HepG2 (cell line): ENCODE measurements around the gene SP3. TPM values are rescaled to one million over a fixed set of nuclear protein-coding genes. Genes with fewer than 3 reads are reported as not detected.

ENCODE experiments used
- CENPT ChIP-seq: sonication (generic); formaldehyde crosslinking; IDR thresholded peaks from 2 replicates; pipeline ENCODE4 v1.8.0; 2022; ENCODE audit warnings: low read depth, mild to moderate bottlenecking, moderate library complexity, missing genetic modification reagents
- FOXM1 ChIP-seq: sonication (generic); formaldehyde crosslinking; IDR thresholded peaks from 2 replicates; pipeline ENCODE4 v1.5.0; 2020; ENCODE audit warnings: missing genetic modification reagents
- KLF16 ChIP-seq, 2 experiments: sonication (generic) in 1 of 2; formaldehyde crosslinking in 1 of 2; IDR thresholded peaks; 2 replicates each; pipeline versions ENCODE4 v1.6.1 to v1.8.0; 2016 to 2023; ENCODE audit warnings: missing genetic modification reagents in 2 of 2, missing compliant biosample characterization in 1 of 2
- NR2F6 ChIP-seq, 2 experiments: IDR thresholded peaks; 2 replicates each; pipeline ENCODE4 v1.6.1; 2016; ENCODE audit warnings: antibody characterized with exemption in 1 of 2, mild to moderate bottlenecking in 1 of 2
- ZFP36L1 ChIP-seq: sonication (generic); formaldehyde crosslinking; IDR thresholded peaks from 2 replicates; pipeline ENCODE4 v1.8.0; 2022; ENCODE audit warnings: mild to moderate bottlenecking, missing genetic modification reagents, moderate library complexity
- ZFP41 ChIP-seq: sonication (generic); formaldehyde crosslinking; IDR thresholded peaks from 2 replicates; pipeline ENCODE4 v1.4.0; 2020; ENCODE audit warnings: mild to moderate bottlenecking, missing genetic modification reagents, borderline replicate concordance
- ZNF317 ChIP-seq: sonication (generic); formaldehyde crosslinking; IDR thresholded peaks from 2 replicates; pipeline ENCODE4 v1.5.0; 2020; ENCODE audit warnings: mild to moderate bottlenecking, missing genetic modification reagents
- ZNF713 ChIP-seq: sonication (generic); formaldehyde crosslinking; IDR thresholded peaks from 2 replicates; pipeline ENCODE4 v1.4.0; 2020; ENCODE audit warnings: mild to moderate bottlenecking, missing genetic modification reagents
- ZNF724P ChIP-seq: sonication (generic); formaldehyde crosslinking; IDR thresholded peaks from 2 replicates; pipeline ENCODE4 v1.8.0; 2022; ENCODE audit warnings: missing genetic modification reagents, borderline replicate concordance
- polyA plus RNA-seq, 8 experiments: library from polyadenylated mRNA; depleted of rRNA in 3 of 8; stranded (reverse) in 7 of 8; unstranded in 1 of 8; fragments of >200 nt; fragmentation: Illumina TruSeq in 4 of 8; extraction: Trizol in 4 of 8; gene quantifications; 2 replicates each; pipeline versions ENCODE4 v1.2.1 to v1.2.3, GENCODE V29; 2011 to 2016; ENCODE audit warnings: low read depth in 4 of 8, missing spikeins in 1 of 8, mixed read lengths in 1 of 8; ENCODE audit not compliant: insufficient read depth in 1 of 8
- total RNA-seq, 5 experiments: library from RNA; depleted of rRNA; stranded (reverse); fragments of >200 nt; fragmentation: Illumina TruSeq; extraction: Trizol; gene quantifications; 2 replicates each; pipeline ENCODE4 v1.2.3, GENCODE V29; 2016; ENCODE audit warnings: low read depth in 1 of 5
- TF ChIP-seq, protein P1 (sequence below): sonication (generic); formaldehyde crosslinking; conservative IDR thresholded peaks from 2 replicates; pipeline ENCODE4 v1.4.0; 2020; ENCODE audit warnings: mild to moderate bottlenecking, missing genetic modification reagents, moderate library complexity
- TF ChIP-seq, protein P2 (sequence below): IDR thresholded peaks from 2 replicates; pipeline ENCODE4 v1.4.0; 2020; ENCODE audit warnings: mild to moderate bottlenecking, missing genetic modification reagents
- TF ChIP-seq, protein P3 (sequence below): sonication (generic); formaldehyde crosslinking; IDR thresholded peaks from 2 replicates; pipeline ENCODE4 v1.4.0; 2020; ENCODE audit warnings: missing genetic modification reagents, borderline replicate concordance
- TF ChIP-seq, protein P4 (sequence below), 2 experiments: sonication (generic) in 1 of 2; formaldehyde crosslinking in 1 of 2; IDR thresholded peaks; 2 replicates each; pipeline versions ENCODE4 v1.4.0 to v1.6.1; 2016 to 2020; ENCODE audit warnings: borderline replicate concordance in 1 of 2, low read depth in 1 of 2, mild to moderate bottlenecking in 1 of 2, missing genetic modification reagents in 1 of 2

The SP3 gene
- total and polyA plus RNA-seq, 2 of the 13 experiments (the other 11 are each of a cell fraction or from before 2014, with no cell fraction given), result 57.3 to 132 TPM

DNA sequence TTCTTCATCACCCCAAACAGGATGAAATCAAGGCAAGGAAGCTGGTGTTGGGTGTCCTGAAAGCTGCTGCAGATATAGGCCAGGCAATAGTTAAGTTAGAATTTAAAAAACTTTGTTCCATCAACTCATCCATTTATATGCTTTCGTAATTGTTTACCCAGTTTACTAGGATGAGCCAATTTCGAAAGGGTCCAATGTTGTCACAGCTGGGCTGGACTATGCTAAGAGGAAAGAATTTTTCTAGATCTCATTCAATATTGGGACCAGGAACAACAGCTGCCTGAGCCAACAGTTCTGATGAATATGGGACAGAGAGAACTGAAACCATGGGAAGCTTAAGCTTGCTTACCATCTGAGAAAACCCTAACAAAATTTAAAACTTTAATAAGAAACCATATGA lies 21.6 kb upstream of the SP3 start (continued):
- TF ChIP-seq, protein P1, sequence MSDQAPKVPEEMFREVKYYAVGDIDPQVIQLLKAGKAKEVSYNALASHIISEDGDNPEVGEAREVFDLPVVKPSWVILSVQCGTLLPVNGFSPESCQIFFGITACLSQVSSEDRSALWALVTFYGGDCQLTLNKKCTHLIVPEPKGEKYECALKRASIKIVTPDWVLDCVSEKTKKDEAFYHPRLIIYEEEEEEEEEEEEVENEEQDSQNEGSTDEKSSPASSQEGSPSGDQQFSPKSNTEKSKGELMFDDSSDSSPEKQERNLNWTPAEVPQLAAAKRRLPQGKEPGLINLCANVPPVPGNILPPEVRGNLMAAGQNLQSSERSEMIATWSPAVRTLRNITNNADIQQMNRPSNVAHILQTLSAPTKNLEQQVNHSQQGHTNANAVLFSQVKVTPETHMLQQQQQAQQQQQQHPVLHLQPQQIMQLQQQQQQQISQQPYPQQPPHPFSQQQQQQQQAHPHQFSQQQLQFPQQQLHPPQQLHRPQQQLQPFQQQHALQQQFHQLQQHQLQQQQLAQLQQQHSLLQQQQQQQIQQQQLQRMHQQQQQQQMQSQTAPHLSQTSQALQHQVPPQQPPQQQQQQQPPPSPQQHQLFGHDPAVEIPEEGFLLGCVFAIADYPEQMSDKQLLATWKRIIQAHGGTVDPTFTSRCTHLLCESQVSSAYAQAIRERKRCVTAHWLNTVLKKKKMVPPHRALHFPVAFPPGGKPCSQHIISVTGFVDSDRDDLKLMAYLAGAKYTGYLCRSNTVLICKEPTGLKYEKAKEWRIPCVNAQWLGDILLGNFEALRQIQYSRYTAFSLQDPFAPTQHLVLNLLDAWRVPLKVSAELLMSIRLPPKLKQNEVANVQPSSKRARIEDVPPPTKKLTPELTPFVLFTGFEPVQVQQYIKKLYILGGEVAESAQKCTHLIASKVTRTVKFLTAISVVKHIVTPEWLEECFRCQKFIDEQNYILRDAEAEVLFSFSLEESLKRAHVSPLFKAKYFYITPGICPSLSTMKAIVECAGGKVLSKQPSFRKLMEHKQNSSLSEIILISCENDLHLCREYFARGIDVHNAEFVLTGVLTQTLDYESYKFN (CRISPR knock-in tag), result no peak
- TF ChIP-seq, protein P2, sequence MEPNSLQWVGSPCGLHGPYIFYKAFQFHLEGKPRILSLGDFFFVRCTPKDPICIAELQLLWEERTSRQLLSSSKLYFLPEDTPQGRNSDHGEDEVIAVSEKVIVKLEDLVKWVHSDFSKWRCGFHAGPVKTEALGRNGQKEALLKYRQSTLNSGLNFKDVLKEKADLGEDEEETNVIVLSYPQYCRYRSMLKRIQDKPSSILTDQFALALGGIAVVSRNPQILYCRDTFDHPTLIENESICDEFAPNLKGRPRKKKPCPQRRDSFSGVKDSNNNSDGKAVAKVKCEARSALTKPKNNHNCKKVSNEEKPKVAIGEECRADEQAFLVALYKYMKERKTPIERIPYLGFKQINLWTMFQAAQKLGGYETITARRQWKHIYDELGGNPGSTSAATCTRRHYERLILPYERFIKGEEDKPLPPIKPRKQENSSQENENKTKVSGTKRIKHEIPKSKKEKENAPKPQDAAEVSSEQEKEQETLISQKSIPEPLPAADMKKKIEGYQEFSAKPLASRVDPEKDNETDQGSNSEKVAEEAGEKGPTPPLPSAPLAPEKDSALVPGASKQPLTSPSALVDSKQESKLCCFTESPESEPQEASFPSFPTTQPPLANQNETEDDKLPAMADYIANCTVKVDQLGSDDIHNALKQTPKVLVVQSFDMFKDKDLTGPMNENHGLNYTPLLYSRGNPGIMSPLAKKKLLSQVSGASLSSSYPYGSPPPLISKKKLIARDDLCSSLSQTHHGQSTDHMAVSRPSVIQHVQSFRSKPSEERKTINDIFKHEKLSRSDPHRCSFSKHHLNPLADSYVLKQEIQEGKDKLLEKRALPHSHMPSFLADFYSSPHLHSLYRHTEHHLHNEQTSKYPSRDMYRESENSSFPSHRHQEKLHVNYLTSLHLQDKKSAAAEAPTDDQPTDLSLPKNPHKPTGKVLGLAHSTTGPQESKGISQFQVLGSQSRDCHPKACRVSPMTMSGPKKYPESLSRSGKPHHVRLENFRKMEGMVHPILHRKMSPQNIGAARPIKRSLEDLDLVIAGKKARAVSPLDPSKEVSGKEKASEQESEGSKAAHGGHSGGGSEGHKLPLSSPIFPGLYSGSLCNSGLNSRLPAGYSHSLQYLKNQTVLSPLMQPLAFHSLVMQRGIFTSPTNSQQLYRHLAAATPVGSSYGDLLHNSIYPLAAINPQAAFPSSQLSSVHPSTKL, result peak; percentile 69
- TF ChIP-seq ZNF713 (CRISPR knock-in tag), result no peak
- TF ChIP-seq, protein P3, sequence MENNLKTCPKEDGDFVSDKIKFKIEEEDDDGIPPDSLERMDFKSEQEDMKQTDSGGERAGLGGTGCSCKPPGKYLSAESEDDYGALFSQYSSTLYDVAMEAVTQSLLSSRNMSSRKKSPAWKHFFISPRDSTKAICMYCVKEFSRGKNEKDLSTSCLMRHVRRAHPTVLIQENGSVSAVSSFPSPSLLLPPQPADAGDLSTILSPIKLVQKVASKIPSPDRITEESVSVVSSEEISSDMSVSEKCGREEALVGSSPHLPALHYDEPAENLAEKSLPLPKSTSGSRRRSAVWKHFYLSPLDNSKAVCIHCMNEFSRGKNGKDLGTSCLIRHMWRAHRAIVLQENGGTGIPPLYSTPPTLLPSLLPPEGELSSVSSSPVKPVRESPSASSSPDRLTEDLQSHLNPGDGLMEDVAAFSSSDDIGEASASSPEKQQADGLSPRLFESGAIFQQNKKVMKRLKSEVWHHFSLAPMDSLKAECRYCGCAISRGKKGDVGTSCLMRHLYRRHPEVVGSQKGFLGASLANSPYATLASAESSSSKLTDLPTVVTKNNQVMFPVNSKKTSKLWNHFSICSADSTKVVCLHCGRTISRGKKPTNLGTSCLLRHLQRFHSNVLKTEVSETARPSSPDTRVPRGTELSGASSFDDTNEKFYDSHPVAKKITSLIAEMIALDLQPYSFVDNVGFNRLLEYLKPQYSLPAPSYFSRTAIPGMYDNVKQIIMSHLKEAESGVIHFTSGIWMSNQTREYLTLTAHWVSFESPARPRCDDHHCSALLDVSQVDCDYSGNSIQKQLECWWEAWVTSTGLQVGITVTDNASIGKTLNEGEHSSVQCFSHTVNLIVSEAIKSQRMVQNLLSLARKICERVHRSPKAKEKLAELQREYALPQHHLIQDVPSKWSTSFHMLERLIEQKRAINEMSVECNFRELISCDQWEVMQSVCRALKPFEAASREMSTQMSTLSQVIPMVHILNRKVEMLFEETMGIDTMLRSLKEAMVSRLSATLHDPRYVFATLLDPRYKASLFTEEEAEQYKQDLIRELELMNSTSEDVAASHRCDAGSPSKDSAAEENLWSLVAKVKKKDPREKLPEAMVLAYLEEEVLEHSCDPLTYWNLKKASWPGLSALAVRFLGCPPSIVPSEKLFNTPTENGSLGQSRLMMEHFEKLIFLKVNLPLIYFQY (CRISPR knock-in tag), result peak; percentile 50; the same call in 1 of the 2 replicates
- no peak for TF ChIP-seq ZNF317 (CRISPR knock-in tag)
- no peak; a peak in 1 of 4 replicates for TF ChIP-seq KLF16 (CRISPR knock-in tag; IDR thresholded peaks at IDR 0.05)
- TF ChIP-seq NR2F6 (IDR thresholded peaks at IDR 0.05), result no peak
- TF ChIP-seq NR2F6 (CRISPR knock-in tag; IDR thresholded peaks at IDR 0.05), result no peak
- TF ChIP-seq ZFP41 (CRISPR knock-in tag), result no peak
- no peak for TF ChIP-seq ZNF724P (CRISPR knock-in tag)
- TF ChIP-seq FOXM1 (CRISPR knock-in tag), result no peak
- TF ChIP-seq, protein P4, sequence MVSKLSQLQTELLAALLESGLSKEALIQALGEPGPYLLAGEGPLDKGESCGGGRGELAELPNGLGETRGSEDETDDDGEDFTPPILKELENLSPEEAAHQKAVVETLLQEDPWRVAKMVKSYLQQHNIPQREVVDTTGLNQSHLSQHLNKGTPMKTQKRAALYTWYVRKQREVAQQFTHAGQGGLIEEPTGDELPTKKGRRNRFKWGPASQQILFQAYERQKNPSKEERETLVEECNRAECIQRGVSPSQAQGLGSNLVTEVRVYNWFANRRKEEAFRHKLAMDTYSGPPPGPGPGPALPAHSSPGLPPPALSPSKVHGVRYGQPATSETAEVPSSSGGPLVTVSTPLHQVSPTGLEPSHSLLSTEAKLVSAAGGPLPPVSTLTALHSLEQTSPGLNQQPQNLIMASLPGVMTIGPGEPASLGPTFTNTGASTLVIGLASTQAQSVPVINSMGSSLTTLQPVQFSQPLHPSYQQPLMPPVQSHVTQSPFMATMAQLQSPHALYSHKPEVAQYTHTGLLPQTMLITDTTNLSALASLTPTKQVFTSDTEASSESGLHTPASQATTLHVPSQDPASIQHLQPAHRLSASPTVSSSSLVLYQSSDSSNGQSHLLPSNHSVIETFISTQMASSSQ (IDR thresholded peaks at IDR 0.05; ENCODE audit: low read depth), result no peak
- TF ChIP-seq, protein P4 (CRISPR knock-in tag; IDR thresholded peaks at IDR 0.05; ENCODE audit: borderline replicate concordance), result no peak
- no peak for TF ChIP-seq ZFP36L1
- TF ChIP-seq CENPT (CRISPR knock-in tag), result no peak
